Measurements from ENCODE around the gene PHIP.

Gene PHIP

DNA sequence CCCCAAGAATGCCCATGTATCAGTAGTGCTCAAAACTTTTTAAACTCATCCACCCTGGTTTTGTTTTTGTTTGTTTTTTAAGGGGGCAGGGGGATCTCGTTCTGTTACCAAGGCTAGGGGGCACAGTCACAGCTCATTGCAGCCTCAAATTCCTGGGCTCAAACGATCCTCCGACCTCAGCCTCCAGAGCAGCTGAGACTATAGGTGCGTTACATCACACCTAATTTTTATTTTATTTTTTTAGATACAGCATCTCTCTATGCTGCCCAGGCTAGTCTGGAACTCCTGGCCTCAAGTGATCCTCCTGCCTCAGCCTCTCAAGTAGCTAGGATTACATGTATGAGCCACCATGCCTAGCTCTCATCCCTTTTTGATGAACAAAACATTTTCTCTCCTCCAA is 11.2 kb downstream of the PHIP start:
- DNase-seq = no peak

GRCh38 chr6:79066330-79066729 is 11.7 kb downstream of the PHIP start:
- no peak for DNase-seq

DNA sequence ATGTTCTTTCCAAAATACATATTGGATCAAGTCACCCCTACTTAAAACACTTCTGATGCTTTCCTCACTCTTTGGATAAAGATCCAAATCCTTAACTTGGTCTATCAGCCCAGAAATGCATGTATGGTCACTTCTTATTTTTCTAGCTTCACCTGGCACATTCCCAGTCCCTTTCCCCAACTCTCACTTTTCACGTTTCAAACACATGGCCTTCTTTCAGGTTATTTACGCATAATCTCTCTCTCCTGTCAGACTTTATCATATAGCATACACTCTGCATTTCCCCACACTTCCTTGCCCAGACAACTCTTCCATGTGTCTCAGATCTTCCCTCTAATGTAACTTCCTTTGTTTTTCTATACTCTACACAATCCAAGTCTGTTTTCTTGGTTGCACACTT is 12.8 kb downstream of the PHIP start:
- DNase-seq = no peak

DNA sequence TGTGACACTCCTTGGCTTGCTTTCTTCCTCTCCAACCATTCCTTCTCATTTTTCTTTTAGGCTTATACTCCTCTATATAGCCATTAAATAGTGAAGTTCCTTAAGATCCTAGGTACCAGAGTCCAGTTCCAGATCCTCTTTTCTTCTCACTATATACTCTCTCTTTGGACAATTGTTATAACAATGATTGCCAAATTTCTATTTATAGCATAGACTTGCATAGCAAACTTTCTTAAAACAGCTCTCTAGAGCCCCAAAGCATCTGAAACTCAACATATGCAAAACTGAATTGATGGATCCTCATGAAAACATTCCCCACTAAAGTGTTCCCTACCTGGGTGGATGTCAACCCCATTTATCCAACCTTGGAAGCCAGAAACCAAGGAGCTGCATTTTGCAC is 13.4 kb downstream of the PHIP start:
- DNase-seq = no peak

DNA sequence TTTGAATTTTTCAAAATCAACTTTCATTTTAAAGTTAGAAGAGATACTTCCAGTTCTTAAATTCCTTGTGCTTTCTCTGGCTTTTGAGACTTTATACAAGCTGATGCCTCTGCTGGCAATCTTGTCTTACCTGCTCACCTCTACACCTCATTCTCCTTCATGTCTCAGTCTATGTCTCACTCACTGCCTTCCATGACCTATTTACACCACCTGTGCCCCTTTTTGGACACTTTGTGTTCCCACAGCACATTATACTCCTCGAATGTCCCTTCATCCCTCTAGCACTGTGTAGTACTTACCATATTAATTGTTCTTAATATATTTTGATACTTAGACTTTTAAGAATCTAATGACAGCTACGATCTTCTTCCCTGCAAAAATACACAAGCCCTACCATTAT is 15.3 kb downstream of the PHIP start:
- no peak for DNase-seq

DNA sequence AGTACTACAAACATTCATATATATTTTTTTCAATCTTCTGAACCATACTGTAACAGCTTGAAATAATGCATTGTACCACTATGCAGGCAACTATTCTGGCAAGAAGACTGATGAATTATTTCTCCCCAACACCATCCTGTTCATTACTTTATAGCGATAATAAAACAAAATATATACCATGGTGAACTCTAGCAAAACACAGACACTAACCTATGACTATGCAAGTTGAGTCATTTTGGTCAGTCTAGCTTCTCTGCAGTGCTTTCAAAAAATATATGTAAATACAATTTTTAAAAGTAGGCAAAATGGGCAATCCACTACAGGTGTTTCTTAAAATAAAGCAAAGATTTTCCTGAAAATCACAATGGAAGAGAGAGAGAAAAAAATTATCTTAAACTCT is 20.3 kb downstream of the PHIP start:
- DNase-seq = no peak

DNA sequence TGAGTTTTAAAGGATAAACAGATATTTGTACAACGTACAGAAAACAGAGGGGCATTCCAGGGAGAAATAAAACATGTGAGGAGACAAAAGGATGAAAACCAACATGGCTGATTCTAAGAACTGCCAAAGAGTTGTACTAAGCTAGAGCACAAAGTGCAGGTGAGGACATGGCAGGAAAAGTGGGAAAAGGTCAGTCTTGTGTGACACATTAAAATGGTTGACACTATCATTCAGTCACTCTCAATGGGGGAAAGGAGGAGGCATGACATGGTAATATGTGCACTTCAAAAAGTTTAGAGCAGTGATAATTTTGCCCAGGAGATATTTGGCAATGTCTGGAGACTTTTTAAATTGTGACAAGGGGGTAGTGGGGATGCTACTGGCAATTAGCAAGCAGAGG is 21.8 kb downstream of the PHIP start:
- no peak for DNase-seq

GRCh38 chr6:79048611-79049010 is 29.4 kb downstream of the PHIP start:
- no peak for DNase-seq

GRCh38 chr6:79047072-79047471 is 31.0 kb downstream of the PHIP start:
- no peak for DNase-seq

DNA sequence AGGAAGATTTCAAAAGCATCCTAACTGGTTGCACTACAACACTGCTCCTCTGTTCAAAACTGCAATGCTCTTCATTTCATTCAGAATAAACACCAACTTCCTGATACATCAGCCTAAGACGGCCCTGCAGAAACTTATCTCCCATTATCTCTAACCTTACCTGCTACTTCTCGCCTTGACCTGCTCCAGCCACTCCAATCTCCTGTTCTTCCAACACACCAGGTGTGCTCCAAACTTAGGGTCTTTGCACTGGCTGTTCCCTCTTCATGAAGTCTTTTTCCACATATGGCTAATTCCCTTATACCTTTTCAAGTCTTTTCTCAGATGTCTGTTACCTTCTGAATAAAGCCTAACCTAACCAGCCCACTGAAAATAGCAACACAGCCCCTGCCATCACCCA is 32.1 kb downstream of the PHIP start:
- no peak for DNase-seq

- no peak for DNase-seq
These were observed 35.3 kb downstream of the PHIP start for GRCh38 chr6:79042799-79043126.

- no peak for DNase-seq
These were observed 35.8 kb downstream of the PHIP start for GRCh38 chr6:79042088-79042798.

- no peak for DNase-seq
These were observed 38.0 kb downstream of the PHIP start for GRCh38 chr6:79040083-79040482.

DNA sequence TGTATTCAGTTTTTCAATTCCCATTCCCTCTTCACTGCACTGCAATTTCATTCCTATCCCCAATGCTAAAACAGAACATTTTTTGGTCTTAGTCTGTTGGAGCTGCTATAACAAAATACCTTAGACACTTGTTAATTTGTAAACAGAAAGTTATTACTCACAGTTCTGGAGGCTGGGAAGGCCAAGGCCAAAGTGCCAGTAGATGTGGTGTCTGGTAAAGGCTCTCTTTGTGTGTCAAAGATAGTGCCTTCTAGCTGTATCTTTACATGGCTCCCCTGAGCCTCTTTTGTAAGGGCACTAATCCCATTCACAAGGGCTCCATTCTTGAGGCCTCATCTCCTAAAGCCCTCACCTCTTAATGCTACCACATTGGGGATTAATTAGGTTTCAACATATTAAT is 40.0 kb downstream of the PHIP start:
- DNase-seq = no peak

GRCh38 chr6:79034865-79035264 is 43.2 kb downstream of the PHIP start:
- DNase-seq = no peak

DNA sequence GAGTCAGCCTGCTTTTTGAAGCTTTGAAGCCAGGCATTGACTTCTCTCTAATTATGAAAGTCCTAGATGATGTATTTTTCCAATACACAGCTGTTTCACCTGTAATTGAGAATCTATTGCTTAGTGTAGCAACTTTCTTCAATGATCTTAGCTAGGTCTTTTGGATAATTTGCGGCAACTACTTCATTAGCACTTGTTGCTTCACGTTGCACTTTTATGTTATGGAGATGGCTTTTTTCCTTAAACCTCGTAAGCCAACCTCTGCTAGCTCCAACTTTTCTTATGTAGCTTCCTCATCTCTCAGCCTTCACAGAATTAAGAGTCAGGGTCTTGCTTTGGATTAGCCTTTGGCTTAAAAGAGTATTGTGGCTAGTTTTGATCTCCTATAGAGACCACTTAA is 44.8 kb downstream of the PHIP start:
- no peak for DNase-seq

- no peak for DNase-seq
These were observed 46.0 kb downstream of the PHIP start for GRCh38 chr6:79031821-79032590.

DNA sequence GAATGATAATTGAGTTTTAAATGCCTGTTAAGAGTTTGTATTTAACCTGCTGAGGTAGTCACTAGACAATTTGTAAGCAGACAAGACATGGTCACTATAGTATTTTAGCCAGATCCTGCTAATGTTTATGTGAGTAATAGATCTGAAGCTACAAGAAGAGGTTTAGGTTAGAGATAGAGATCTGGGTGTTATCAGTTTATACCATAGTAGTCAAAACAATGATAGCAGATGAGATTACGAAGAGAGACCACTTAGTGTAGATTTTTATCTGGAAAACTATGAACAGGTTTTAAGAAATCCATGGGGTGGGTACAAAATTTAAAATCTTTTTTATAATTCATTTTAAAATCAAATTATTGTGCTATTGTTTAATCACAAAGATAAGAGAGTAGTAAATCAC is 47.5 kb downstream of the PHIP start:
- no peak for DNase-seq

DNA sequence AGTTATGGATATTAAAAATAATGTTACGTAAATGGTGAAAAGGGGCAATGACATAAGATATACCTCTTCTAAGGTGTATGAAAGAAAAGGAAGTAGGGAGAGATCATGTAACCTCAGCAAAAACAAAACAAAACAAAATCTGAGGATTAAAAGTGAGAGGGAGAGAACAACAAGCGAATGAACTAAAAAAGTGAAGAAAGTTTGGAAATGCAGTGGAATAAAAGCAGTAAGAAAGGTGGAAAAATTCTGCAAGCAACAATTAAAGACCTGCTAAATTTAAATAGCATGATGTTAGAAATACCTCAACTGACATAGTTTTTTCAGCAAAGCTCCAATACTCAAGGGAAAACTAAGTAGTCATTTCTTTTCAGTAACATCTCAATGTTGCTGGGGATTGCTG is 48.0 kb downstream of the PHIP start:
- no peak for DNase-seq

GRCh38 chr6:79028641-79029314 is 49.3 kb downstream of the PHIP start:
- DNase-seq = no peak

- DNase-seq = no peak
These were observed 66.1 kb downstream of the PHIP start for GRCh38 chr6:79011940-79012339.

DNA sequence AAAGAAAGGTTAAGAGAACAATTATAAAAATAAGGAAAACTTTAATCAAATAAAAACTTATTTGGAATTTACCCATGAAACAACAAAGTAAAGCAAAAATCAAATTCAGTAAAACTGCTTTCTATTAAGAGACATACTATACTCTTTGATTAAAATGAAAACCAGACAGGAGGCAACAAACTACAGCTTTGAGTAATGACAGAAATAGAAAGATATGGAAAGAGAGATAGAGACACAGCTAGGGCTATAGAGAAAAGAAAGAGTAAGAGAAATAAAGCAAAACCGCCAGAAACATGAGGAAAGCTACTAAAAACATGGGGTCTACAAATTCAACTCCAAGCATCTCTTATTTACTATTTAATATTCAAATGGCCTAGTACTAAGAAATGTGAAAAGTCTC is 67.6 kb downstream of the PHIP start:
- DNase-seq = no peak

DNA sequence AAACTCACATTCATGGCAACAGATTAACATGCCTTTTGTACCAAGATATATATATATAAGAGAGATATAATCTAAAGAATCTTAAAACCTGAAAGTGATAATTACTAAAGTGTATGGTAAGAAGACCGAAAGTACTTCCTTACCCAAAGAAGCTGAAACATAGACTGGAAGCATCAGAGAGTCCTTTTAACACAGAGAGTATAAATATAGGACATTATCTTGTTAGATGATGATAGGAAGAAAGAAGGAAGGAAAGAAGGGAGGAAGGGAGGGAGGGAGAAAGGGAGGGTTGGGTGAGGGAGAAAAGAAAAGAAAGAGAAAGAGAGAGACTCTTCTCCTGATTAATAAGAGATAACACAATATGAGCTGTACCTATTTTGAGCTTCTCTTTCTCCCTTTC is 68.2 kb downstream of the PHIP start:
- DNase-seq = no peak

GRCh38 chr6:79005497-79005896 is 72.6 kb downstream of the PHIP start:
- DNase-seq = no peak
